GM18498 (cell line): ENCODE results near the gene SLC19A1.
A peak's percentile ranks its signal among the peaks of the same experiment; 100 is the strongest.

ENCODE experiments used
- ATAC-seq: cut with Tn5 transposase; IDR thresholded peaks from one replicate; pipeline ENCODE4 v1.9.1; 2021; ENCODE audit warnings: mild to moderate bottlenecking, moderate library complexity; ENCODE audit not compliant: unreplicated experiment

SLC19A1 gene

DNA sequence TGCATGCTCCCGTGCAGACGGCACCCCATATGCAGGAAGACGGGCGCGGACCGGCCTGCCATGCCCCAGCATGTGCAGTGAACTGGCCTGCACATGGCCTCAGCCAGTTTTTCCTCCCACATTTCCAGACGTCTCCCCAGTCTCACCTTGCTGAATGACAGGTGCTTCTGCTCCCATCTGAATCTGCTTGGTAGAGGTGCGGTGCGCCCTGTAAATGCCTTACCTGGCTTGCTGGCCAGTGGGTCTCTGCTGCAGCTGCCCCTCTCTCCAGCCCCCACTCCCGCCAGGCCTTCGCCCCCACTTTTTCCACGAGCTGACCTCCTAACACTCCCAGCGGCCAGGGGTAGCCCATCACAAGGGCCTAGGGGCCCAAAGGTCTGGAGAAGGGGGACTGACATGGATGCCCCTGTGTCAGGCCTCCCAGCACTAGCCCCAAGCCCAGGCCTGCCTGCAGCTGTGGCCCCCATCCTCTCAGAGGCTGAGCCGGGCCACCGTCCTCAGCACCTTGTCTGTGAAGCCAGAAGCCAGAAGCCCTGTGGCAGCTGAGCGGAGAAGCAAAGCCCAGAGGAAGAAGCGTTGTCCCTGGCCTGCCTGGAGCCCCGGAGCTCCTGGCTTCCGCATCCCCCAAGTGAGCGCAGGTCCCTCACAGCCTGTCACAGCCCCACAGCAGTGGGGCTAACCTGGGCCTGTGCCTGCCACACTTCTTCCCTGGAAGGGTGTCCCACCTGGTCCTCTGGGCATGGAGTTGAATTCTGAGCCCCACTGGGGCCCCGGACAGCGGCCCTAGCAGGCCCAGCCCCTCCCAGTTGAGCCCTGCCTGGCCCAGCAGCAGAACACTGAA is 3.7 kb upstream of the SLC19A1 start:
- ATAC-seq = no peak

DNA sequence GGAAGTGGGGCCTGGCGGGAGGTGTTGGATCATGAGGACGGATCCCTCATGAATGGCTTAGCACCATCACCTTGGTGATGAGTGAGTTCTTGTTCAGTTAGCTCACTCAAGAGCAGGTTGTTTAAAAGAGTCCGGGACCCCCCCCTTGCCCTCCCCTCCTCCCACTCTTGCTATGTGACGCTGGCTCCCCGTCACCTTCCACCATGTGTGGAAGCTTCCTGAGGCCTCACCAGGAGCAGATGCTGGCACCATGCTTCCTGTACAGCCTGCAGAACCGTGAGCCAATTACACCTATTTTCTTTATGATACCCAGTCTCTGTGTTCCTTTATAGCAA is 3.0 kb upstream of the SLC19A1 start:
- no peak for ATAC-seq

DNA sequence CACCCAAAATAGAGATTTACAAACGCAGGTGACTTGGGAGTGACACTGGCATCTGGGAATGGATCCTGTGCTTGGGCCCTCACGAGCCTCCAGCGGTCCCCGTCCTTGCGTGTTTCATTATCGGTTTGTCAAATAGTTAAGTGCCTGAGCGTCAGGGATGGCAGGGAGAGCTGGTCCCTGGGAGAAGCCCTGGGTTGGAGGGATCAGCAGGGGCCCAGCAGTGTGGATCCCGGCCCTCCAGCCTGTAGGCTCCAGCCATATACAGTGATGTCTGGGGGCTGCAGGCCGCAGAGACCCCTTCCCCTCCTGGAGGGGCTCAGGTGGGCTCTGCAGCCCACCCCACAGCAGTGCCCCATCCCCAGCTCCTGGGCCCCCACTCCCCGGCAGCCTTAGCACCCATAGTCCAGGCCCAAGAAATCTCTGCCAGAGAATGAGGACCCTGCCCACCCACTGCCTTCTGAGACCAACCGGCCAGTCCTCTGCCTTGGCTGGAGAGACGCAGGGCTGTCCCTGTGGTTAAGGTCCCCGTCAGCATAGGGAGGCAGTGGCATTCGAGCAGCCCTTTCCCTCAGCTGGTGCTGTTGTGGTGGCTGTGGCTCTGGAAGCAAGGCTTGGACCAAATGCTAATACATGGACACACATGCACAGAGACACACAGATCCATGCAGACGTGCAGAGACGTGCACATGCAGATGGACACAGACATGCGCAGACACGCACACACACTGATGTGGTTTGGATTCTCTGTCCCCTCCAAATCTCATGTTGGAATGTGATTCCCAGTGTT is 2.4 kb upstream of the SLC19A1 start:
- no peak for ATAC-seq

DNA sequence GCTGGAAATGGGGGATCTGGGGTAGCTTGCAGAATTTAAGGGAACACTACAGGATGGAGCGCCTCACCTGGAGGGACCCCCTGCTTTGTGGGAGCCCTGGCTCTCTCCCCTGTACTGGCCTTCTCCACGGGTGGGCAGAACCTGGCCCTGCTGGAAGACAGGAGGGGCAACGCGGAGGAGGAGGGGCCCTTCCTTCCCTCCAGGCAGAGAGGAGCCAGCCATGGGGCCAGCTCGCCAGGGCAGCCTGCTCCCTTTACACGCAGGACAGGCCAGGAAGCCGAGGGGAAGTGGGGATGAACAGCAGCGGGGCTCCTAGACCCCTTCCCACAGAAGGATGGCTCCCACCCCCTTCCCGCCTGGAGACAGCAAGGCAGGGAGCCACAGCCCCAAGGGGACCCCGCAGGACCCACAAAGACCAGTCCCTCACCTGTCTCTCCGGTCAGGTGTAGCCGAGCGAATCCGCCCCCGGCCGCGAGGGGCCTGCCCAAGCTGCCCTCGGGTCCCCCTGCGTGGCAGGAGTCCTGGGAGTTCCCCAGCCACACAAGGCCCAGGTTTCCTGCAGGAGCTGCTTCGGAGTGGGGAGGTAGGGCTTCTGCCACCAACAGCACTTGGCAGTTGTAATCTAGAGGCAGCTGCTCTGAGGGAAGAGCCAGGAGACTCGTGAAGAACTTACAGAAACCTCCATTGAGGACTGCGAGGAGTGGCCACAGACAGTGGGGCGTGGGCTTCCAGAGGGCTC is 1.6 kb upstream of the SLC19A1 start:
- ATAC-seq = no peak

DNA sequence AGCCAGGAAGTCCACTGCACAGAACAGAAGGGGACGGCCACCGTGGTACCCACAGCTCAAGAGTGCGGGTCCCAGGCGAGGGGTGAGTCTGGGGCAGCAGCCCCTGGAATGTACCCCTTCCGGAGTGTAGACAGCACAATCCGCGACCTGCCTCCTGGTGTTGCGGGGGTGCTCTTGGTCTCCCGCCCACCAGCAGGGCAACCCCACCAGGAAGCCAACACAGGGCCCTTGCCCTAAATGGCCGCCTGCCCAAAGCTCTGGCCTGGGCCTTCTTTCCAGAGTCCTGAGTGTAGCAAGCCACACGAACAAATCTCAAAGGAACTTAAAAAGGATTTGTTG is 1.1 kb upstream of the SLC19A1 start:
- no peak for ATAC-seq

DNA sequence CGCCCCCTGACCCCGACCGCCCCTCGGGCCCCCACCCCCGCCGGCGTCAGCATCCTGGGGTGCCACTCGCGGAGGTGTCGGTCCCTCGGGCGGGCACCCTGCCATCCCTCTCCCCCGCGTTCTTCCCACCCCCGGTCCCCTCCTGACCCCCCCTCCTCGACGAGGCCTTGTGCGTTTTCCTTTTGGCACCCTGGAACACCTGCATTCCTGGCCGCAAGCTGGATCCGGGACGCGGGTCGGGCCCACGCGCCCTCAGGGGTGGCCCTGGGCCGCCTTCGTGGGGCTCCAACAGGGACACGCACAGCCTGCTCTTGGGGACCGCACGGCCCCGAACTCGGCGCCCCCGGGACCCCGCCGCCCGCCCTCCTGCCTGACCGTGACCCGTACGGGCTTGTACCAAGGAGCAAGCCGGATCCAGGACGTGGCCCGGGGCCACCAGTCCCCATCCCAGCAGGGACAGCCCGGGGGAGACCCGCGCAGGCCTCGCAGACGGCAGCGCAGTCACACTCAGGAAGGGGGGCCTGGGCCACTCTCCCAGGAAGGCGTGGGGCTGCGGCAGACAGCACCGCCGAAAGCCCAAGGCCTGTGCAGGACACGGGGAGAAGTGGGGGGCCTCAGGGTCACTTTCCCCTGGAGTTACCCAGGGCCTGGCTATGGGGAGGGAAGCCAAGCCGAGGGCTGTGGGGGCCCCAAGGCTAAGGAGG is 579 bp upstream of the SLC19A1 start:
- ATAC-seq = no peak

DNA sequence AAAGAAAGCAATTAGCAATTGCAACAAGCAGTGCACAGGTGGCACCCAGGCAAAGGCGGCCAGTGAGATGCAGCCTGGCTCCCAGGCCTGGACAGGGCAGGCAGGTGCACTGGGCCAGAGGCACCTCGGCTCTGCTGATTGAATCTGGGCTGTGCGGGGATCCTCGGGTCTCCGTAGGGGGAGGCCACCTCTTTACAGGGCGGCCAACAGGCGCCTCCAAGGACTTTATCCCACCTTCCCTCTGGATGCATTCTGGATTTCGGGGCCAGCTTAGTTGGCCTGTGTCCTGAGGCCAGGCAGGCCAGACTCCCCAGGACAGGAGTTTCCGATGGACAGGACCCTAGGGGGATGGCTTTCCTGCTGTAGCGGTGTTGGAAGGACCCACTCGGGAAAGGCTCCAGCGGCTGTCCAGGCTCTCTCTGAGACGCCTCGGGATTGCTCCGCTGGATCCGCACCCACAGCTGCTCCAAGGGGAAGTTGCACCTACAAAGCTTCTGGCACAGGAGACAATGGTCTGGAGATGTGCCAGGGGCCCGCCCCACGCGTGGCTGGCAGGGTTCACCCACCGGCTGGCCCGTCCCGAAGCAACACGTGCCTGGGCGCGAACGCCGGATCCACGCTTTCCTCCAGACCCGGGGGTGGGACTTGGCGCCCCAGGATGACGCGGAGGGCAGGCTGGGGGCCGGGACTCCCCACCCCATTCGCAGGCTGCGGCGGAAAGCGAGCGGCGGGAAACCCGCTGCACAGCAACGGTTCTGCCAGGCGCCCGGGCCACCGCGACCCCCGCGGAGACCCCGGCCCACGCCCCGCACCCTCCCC is 810 bp downstream of the SLC19A1 start:
- peak; percentile 56 for ATAC-seq

DNA sequence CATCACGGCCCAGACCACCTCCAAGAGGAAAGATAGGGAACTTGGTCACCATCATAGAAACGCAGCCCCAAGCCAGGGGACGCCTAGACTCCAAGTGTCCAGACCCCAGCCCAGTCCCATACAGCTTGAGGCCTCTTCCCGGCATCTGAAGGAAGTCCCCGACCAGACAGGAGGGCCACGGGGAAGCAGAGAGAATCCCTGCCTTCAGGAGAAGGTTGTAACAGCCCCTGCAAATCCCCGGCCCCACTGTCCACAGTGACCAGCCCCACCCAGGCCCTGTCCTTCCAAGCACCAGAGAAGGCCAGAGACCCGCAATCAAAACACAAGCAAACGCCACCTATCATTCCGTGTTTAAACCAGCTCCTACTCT is 1.7 kb downstream of the SLC19A1 start:
- no peak for ATAC-seq

DNA sequence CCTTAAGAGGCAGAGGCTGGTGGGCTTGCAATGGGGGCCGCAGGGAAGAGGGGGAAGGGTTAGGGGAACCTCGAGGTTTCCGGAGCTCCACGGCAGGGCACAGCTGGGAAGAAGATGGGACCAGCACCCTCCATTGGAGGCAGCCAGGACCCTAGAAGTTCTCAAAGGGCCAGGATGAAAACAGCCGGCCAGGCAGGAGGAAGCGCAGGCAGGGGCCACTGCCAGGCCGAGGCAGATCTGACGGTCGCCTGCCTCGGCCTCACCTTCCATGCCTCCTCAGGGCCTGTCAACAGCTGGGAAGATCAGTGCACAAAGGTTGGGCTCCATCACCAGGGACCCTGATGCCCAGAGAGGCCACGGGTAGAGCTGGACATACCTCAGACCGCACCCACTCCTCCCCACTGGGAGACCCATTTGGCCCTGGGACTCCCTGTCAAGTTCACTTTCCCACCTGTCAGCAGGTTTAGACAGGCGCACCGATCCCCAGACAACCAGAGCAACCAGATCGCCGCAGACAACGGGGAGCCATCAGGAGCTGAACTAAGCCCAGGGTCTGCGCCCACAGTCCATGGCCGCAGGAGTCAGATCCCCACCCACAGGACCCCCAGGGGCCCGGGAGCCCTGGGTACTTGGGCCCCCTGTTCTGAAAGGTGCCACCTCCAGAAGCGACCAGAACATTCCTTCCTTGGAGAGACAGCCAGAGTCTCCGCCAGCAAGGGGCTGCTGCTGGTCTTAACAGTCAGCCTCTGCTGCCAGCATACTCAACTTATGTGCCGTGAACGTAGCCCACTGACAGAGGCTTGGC is 2.2 kb downstream of the SLC19A1 start:
- ATAC-seq = no peak

DNA sequence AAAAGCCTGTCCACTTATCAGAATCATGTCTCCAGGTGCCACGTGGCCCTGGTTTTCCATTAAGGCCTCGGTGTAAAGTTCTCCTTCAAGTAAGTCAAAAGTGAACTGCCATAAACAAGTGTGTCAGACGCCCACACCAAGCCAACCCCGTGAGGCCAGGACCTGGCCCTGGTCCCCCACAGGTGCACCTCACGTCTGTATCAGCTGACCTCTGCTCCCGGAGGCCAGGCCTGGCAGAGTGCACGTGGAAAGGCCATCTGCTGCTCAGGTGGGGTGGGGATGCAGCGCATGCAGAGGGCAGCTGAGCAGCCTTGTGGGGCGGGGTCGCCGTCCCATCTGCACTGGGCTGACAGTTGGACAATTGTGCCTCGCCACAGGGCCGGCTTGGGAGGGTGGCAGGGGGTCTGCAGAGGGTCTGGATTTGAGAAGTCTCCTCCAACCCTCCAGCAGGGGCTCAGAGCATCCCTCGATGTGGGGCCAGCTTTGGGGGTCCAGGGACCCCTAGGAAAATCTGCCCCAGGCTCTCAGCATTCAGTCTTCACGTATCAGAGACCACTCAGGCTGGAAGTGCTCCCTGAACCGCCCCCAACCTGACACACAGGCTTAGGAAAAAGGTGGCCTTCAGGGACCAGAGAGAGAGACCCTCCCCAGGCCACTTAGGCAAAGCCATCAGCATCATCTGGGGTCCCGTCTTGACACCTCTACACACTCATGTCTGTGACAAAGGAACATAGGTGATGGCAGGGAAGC is 3.0 kb downstream of the SLC19A1 start:
- ATAC-seq = no peak

DNA sequence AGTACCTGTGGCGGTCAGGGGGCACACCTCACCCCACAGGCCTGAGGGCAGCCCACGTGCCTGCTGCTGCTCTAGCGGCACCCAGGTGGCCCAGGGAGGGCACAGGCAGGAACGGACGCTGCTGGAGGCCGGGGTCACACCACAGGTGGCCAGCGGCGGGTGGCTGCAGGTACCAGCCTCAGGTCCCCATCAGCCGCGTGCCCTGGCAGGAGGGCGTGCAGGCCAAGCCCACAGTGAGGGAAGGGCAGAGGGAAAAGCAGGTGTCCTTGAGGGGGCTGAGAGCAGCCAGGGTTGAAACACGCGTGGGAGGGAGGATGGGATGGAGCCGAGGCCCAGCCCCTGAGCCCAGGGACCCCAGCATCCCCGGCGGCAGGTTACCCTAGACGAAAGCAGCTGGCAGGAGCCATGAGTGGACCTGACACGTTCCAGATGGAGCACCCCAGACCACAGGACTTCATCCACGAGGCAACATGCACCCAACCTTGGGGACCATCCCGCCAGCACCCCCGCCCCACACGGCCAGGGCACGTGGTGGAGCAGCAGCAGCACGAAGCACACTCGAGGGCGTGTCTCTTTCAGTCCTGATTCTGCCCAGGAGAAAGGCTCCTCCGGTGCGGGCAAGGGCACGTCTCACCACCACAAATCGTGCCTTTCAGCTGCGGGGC is 3.7 kb downstream of the SLC19A1 start:
- ATAC-seq = no peak

DNA sequence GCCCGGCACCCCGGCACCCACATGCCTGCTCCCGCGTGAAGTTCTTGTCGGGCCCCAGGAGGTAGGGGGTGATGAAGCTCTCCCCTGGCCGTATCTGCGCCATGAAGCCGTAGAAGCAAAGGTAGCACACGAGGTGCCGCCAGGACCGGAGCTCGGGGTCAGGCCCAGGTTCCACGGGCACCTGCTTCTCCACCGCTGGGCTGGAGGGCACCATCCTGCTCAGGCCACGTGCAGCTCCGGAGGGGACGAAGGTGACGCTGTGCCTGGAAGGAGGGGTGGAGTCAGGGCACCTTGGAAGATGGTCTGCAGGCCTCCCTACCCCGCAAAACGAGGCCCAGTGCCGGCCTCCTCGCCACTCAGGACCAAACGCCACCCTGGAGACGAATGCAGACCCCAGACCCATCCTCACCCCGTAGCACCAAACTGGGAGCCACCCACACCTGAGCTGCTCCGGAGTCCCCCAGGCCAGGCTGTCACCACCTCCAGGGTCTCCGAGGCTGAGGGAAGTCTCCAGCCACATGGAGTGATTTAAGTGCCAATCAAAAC is 4.4 kb downstream of the SLC19A1 start:
- ATAC-seq = no peak

DNA sequence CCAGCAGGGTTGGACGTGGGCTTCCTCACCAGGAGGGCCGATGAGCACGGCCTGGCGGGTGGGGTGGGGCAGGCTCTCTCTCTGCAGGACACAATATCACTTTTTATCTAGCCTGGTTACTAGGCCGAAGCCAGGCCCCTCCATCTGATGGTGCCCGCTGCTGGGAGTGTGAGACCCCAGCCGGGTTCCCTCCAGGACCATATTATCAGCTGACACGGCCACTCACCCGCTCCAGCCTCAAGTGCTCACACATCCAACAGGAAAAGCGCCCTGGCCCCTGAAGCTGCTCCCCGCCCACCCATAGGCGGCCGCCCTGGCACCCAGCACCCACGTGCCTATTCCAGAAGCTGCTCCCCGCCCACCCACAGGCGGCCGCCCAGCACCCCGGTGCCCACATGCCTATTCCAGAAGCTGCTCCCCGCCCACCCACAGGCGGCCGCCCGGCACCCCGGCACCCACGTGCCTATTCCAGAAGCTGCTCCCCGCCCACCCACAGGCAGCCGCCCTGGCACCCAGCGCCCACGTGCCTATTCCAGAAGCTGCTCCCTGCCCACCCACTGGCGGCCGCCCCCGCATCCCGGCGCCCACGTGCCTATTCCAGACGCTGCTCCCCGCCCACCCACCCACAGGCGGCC is 5.0 kb downstream of the SLC19A1 start:
- no peak for ATAC-seq

DNA sequence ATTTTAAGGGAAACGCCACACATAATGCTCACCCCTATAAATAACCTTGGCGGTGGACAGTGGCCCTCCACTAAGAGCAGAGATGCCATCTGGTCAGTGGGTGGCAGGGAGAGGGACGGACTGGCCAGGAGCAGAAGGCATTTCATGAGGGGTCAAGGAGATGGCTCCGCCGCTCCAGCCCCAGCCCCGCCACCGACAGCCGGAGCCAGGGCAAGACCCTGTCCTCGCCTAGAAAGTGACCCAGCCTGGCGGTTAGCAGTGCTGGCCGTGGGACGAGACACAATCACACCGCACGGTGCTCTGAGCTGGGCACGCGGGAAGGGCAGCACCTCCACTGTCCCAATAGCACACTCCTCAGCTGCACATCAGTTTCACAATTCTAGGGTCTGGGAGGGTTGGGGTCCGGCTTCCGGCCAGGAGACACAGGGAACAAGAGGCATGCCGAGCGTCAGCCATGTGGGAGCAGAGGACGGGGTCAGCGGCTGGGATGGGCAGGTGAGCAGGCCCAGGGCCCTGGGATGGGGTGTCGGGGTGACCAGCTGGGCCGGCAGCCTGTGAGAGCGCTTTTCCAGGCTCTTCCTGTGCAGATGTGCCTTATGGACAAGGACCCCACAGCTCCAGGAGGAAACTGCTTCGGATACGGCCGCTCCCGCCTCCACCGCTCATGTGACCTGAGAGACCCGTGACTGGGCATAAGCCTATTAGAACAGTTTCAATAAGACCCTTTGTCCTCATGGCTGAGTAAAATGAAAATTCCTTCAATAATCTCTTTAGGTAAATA is 5.7 kb downstream of the SLC19A1 start:
- no peak for ATAC-seq

DNA sequence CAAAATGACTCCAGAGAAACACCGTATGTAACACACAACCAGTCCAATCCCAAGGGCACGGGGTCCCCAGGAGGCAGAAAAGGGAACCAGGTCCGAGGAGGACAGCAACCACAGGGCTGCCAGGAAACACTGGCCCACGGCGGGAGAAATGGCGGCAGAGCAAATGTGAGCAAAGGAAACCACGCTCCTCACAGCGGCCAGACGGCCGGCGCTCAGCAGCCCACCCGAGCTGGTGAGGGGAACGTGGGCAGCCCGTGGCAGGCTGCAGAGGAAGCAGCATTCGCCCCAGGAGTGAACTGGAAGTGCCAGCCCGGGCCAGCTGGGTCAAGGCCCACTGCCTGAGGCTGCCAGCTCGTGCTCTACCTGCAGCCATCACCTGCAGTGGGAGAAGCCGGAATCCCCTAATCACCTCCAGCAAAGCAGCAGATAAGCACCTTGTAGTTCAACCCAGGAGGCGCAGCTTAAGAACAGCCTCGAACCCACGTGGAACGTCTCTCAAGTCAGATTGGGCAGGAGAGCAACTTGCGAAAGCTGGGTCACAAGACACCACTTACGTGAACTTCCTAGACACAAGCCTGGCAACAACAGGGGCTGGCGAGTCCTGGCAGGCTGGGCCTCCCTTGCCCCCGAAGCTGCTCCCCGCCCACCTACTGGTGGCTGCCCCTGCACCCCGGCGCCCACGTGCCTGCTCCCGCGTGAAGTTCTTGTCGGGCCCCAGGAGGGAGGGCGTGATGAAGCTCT is 6.7 kb downstream of the SLC19A1 start:
- ATAC-seq = no peak

DNA sequence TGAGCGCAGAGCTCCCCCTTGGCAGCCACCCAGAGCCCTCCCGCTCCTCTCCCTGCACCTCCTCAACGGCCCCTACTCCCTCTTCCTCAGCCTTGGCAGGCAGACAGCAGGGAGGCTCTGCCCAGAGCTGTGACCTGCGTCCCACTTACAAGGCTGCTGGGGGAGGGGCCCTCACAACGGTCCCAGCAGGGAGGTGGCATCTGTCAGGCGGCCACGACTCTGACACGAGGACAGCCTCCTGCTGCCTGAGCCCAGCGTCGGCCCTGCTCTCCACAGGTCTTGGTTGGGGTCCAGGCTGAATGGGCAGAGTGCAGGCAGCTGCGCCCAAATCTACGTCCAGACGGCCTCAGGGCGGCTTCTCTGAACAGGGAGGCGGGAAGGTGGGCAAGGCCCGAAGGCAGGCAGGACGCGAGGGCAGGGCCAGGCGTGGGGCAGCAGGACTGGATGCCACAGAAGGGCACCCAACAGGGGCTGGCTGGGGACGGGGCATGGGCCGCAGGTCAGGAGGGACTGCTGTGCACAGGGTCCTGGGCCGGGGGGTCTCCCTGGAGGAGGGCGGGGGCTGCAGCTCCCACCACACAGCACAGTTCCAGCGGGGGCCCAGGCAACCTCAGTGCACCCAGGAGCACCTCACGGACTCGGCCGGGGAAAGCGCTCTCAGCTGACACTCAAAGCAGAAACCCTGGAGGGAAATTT is 7.5 kb downstream of the SLC19A1 start:
- ATAC-seq = no peak
